Measurements from ENCODE around the gene AEBP1. TPM values are rescaled to one million over a fixed set of nuclear protein-coding genes. Genes with fewer than 3 reads are reported as not detected.

The AEBP1 gene
- total RNA-seq, 2 donors from 2014 or later: 84.4 to 193 TPM

GRCh38 chr7:44116789-44117666 is 12.9 kb downstream of the AEBP1 start:
- H3K4me3 ChIP-seq: no peak overlapping the region
- H3K9me3 ChIP-seq: no peaks in the 10 kb centered on the region
- no peaks in the 10 kb centered on the region for H3K27me3 ChIP-seq
- DNase-seq (ENCODE audit: low spot score): no peak
- no peak overlapping the region for H3K27ac ChIP-seq
- H3K36me3 ChIP-seq: peaks cover 58% of the 10 kb centered on the region
- TF ChIP-seq CTCF (IDR thresholded peaks at IDR 0.05): no peak
- H3K4me1 ChIP-seq: peaks cover 0 to 55% of the 10 kb centered on the region in 2 donors

DNA sequence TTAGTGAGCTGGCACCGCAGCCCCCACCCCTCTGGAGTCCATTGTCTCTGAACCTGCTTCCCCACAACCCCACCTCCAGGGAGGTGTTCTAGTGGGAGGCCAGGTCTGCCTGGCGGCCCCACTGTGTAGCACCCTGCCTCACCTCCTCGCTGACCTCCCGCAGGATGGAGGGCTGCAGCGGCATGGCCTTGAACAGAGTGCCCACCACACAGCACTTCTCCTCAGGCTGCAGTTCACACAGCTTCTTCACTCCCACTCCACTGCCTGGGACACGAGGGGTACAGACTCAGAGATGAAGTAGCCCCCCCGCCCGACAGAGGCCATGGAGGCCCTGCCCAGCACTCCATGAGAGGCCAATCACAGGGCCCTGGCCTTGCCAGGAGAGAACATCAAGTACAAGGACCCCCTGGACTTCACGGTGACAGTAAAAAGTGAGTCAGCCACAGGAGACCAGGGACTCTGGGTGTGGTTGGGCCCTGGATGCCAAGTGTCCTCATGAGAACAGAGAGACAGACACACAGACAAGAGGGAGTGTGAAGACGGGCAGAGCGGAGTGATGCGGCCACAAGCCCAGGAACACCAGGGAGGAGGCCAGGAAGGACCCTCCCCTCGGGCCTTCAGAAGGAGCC is 13.8 kb downstream of the AEBP1 start:
- no peaks in the 10 kb centered on the region for H3K27me3 ChIP-seq
- no peak overlapping the region for H3K27ac ChIP-seq
- no peak for TF ChIP-seq CTCF (IDR thresholded peaks at IDR 0.05)
- DNase-seq (ENCODE audit: low spot score): no peak
- H3K36me3 ChIP-seq: peaks cover 49% of the 10 kb centered on the region
- no peaks in the 10 kb centered on the region for H3K9me3 ChIP-seq
- H3K4me1 ChIP-seq: peaks cover 0 to 64% of the 10 kb centered on the region in 2 donors
- H3K4me3 ChIP-seq: no peak overlapping the region

DNA sequence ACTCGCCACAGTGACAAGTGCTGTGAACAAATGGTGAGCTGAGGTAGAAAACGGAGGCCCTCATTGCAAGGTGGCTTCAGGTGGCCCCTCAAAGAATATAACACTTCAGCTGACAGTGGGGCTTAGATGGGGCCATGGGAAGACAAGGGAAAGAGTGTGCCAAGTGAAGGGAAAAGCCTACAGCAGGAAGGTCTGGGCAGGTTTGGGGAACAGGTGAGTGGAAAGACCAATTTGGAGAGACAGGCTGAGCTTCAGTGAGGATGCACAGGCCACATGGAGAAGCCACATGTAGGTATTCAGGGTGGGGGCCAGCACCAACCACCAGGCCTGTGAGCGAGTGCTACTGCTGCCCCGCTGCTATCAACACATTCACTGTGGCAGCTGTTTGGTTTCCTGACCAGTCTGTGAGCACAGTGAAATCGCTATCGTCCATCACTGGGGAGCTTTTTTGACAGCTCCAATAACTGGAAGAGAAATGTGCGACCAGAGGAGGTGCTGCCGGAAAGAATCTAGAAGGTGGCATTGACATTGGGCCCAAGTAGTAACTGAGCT is 15.8 kb downstream of the AEBP1 start:
- H3K36me3 ChIP-seq: peaks cover 34% of the 10 kb centered on the region
- peaks cover 0 to 51% of the 10 kb centered on the region in 2 donors for H3K4me1 ChIP-seq
- no peaks in the 10 kb centered on the region for H3K9me3 ChIP-seq
- H3K27me3 ChIP-seq: no peaks in the 10 kb centered on the region
- no peak overlapping the region for H3K4me3 ChIP-seq
- H3K27ac ChIP-seq: peak overlapping the region; percentile 90 to 94
- DNase-seq (ENCODE audit: low spot score): no peak
- TF ChIP-seq CTCF (IDR thresholded peaks at IDR 0.05): no peak

- H3K36me3 ChIP-seq: peaks cover 30% of the 10 kb centered on the region
- no peak for DNase-seq (ENCODE audit: low spot score)
- no peak for TF ChIP-seq CTCF (IDR thresholded peaks at IDR 0.05)
- peaks cover 0 to 46% of the 10 kb centered on the region in 2 donors for H3K4me1 ChIP-seq
- peak overlapping the region; percentile 90 to 94 for H3K27ac ChIP-seq
- H3K4me3 ChIP-seq: no peak overlapping the region
- H3K9me3 ChIP-seq: no peaks in the 10 kb centered on the region
- no peaks in the 10 kb centered on the region for H3K27me3 ChIP-seq
Measured at GRCh38 chr7:44120395-44120794, 16.2 kb downstream of the AEBP1 start.

GRCh38 chr7:44121761-44122420 is 17.7 kb downstream of the AEBP1 start:
- Histone ChIP-seq H3K27me3 (no peaks in the 10 kb centered on the region), H3K4me1 (peaks cover 0 to 43% of the 10 kb centered on the region in 2 donors), H3K27ac (peak overlapping the region; percentile 90 to 94), H3K36me3 (peaks cover 15% of the 10 kb centered on the region), H3K9me3 (peaks cover 0 to 1% of the 10 kb centered on the region in 2 donors), H3K4me3 (no peak overlapping the region)
- no peak for TF ChIP-seq CTCF (IDR thresholded peaks at IDR 0.05)
- no peak for DNase-seq (ENCODE audit: low spot score)

Measured in right atrium auricular region (tissue), 2 donors.